ENCODE measurements around the gene IRF5. TPM values are rescaled to one million over a fixed set of nuclear protein-coding genes. Genes with fewer than 3 reads are reported as not detected.
A peak's percentile ranks its signal among the peaks of the same experiment; 100 is the strongest.

The IRF5 gene
- polyA plus RNA-seq, 3 donors: 130 to 170 (median 155) TPM

DNA sequence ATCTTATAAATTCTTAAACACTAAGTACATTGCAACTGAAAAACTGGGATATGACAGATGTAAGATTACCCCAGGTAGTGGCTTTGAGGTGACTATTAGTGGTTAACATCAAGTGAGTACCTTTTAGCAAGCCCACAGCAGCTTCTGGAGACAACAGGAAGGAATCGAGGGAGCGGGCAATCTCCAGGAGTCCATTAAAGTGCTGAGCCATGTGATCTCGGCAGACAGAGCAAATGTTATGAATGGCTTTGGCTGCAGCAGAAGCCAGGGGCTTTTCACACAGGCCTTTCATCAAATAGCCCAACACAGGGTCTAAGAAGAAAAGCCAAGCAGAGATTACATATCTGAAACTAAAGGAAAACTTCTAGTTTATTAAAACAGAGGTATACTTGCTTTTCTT is 48.9 kb downstream of the IRF5 start:
- Histone ChIP-seq H3K9ac (ENCODE audit: insufficient read depth, low read length, poor library complexity, severe bottlenecking) (no peak overlapping the region), H3K4me3 (replicated peaks in 1 of 3; ENCODE audit: low read depth in 2 of 3, low read length in 3 of 3) (no peak overlapping the region), H3K36me3 (replicated peaks in 1 of 2; ENCODE audit: control insufficient read depth in 1 of 2, insufficient read depth in 2 of 2, low read length in 2 of 2) (peaks cover 90 to 100% of the 10 kb centered on the region in 2 donors), H3K4me2 (replicated peaks; ENCODE audit: extremely low read depth, low read length, poor library complexity, severe bottlenecking) (no peak overlapping the region), H3K79me2 (ENCODE audit: insufficient read depth, low read length) (no peaks in the 10 kb centered on the region), H3K27me3 (ENCODE audit: control insufficient read depth in 2 of 2, insufficient read depth in 2 of 2, low read length in 2 of 2) (no peaks in the 10 kb centered on the region), H3K27ac (ENCODE audit: low read depth in 1 of 2, low read length in 2 of 2) (no peak overlapping the region), H4K20me1 (ENCODE audit: insufficient read depth, low read length) (no peaks in the 10 kb centered on the region), H3K4me1 (ENCODE audit: control insufficient read depth in 1 of 2, insufficient read depth in 2 of 2, low read length in 2 of 2) (no peaks in the 10 kb centered on the region), H3K9me3 (replicated peaks in 1 of 2; ENCODE audit: control insufficient read depth in 1 of 2, insufficient read depth in 1 of 2, low read length in 2 of 2) (no peaks in the 10 kb centered on the region), H2AFZ (ENCODE audit: insufficient read depth, low read depth, low read length, poor library complexity, severe bottlenecking) (no peak overlapping the region)
- Mint-ChIP-seq H3K4me1 (no peaks in the 10 kb centered on the region), H3K36me3 (peaks cover 80 to 88% of the 10 kb centered on the region in 2 donors), H3K4me3 (no peak overlapping the region), H3K27ac (no peak overlapping the region), H3K27me3 (ENCODE audit: low read depth in 3 of 3) (no peaks in the 10 kb centered on the region), H3K9me3 (no peaks in the 10 kb centered on the region)
- TF ChIP-seq, protein P1, sequence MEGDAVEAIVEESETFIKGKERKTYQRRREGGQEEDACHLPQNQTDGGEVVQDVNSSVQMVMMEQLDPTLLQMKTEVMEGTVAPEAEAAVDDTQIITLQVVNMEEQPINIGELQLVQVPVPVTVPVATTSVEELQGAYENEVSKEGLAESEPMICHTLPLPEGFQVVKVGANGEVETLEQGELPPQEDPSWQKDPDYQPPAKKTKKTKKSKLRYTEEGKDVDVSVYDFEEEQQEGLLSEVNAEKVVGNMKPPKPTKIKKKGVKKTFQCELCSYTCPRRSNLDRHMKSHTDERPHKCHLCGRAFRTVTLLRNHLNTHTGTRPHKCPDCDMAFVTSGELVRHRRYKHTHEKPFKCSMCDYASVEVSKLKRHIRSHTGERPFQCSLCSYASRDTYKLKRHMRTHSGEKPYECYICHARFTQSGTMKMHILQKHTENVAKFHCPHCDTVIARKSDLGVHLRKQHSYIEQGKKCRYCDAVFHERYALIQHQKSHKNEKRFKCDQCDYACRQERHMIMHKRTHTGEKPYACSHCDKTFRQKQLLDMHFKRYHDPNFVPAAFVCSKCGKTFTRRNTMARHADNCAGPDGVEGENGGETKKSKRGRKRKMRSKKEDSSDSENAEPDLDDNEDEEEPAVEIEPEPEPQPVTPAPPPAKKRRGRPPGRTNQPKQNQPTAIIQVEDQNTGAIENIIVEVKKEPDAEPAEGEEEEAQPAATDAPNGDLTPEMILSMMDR (IDR thresholded peaks at IDR 0.05): no peak
- DNase-seq: no peak
- 100% methylated on average over 3 of the region's 3 CpGs for WGBS (ENCODE audit: insufficient coverage)
- intact Hi-C loops (cut with micrococcal nuclease): no loop called here

DNA sequence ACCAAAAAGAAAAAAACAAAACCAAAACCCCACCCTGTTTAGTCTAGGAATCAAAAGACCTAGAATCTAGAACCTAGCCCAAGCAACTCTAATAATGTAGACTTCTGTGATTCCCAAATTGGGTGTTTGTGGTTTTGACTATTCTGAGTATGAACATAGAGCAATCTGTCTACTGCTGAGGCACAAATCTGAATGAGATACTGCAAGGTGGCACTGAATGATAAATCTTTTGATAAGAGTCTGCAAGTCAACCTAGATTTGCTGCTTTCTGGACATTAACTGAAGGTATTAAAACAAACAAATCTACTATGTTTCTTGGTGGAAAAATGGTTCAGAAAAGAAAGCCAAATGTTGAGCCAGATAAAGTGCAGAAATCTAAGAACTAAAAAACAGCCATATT is 50.6 kb downstream of the IRF5 start:
- Histone ChIP-seq H3K36me3 (replicated peaks in 1 of 2; ENCODE audit: control insufficient read depth in 1 of 2, insufficient read depth in 2 of 2, low read length in 2 of 2) (peaks cover 90 to 100% of the 10 kb centered on the region in 2 donors), H3K4me2 (replicated peaks; ENCODE audit: extremely low read depth, low read length, poor library complexity, severe bottlenecking) (no peak overlapping the region), H3K4me3 (replicated peaks in 1 of 3; ENCODE audit: low read depth in 2 of 3, low read length in 3 of 3) (no peak overlapping the region), H2AFZ (ENCODE audit: insufficient read depth, low read depth, low read length, poor library complexity, severe bottlenecking) (no peak overlapping the region), H3K9ac (ENCODE audit: insufficient read depth, low read length, poor library complexity, severe bottlenecking) (no peak overlapping the region), H3K27ac (ENCODE audit: low read depth in 1 of 2, low read length in 2 of 2) (no peak overlapping the region), H3K9me3 (replicated peaks in 1 of 2; ENCODE audit: control insufficient read depth in 1 of 2, insufficient read depth in 1 of 2, low read length in 2 of 2) (no peaks in the 10 kb centered on the region), H3K79me2 (ENCODE audit: insufficient read depth, low read length) (no peaks in the 10 kb centered on the region), H3K4me1 (ENCODE audit: control insufficient read depth in 1 of 2, insufficient read depth in 2 of 2, low read length in 2 of 2) (no peaks in the 10 kb centered on the region), H4K20me1 (ENCODE audit: insufficient read depth, low read length) (no peaks in the 10 kb centered on the region), H3K27me3 (ENCODE audit: control insufficient read depth in 2 of 2, insufficient read depth in 2 of 2, low read length in 2 of 2) (no peaks in the 10 kb centered on the region)
- Mint-ChIP-seq H3K36me3 (peaks cover 74 to 85% of the 10 kb centered on the region in 2 donors), H3K4me3 (no peak overlapping the region), H3K9me3 (no peaks in the 10 kb centered on the region), H3K27ac (peak overlapping the region in 1 of 7 donors; percentile 13), H3K4me1 (no peaks in the 10 kb centered on the region), H3K27me3 (ENCODE audit: low read depth in 3 of 3) (no peaks in the 10 kb centered on the region)
- TF ChIP-seq, protein P1 (IDR thresholded peaks at IDR 0.05): no peak
- no peak for DNase-seq
- intact Hi-C loops (cut with micrococcal nuclease): no loop called here
